Endothelial cell of umbilical vein (primary cell): ENCODE results near the gene SGCG. TPM values are rescaled to one million over a fixed set of nuclear protein-coding genes. Genes with fewer than 3 reads are reported as not detected.

ENCODE experiments used
- BruUV-seq: library from RNA; stranded (reverse); fragments of 400-500 nt; replicated peaks from 2 replicates; lab custom pipeline; 2021; lab: Mats Ljungman, UMichigan
- CTCF ChIA-PET: fragments of 300-600, 350-600 bp; sonication (Branson Sonifier 250); formaldehyde crosslinking; loops from one replicate; lab custom pipeline; 2021; ENCODE audit warnings: antibody characterized with exemption, inconsistent platforms; lab: Charles Lee
- POLR2A ChIA-PET: fragments of 300-600, 350-600 bp; sonication (Branson Sonifier 250); formaldehyde crosslinking; loops from one replicate; lab custom pipeline; 2021; ENCODE audit warnings: antibody characterized with exemption, inconsistent platforms; lab: Charles Lee
- DNase-seq: peaks from one replicate; pipeline ENCODE4 v3.0.0-alpha.2; 2011; ENCODE audit warnings: low read depth, low spot score
- FAIRE-seq: peaks from 2 replicates; lab custom pipeline; 2011; peaks lifted over from hg19 to GRCh38; lab: Jason Lieb, UNC
- H2AFZ ChIP-seq: 2 replicates; pipeline ENCODE4 v1.6.0; 2012; ENCODE audit warnings: low read depth, low read length, control low read depth, inconsistent platforms
- H3K27ac ChIP-seq: 2 replicates; pipeline ENCODE4 v1.5.1; 2011; ENCODE audit warnings: low read depth, mild to moderate bottlenecking, control low read depth, low read length, moderate library complexity; ENCODE audit not compliant: insufficient read depth
- H3K27me3 ChIP-seq, 2 experiments: 2 replicates each; pipeline versions ENCODE4 v1.6.0 to v1.6.1; 2011; ENCODE audit warnings: low read length in 2 of 2, mixed read lengths in 1 of 2; ENCODE audit not compliant: control insufficient read depth in 2 of 2, insufficient read depth in 2 of 2
- H3K36me3 ChIP-seq, 2 experiments: 2 replicates in 1 of 2; 3 replicates in 1 of 2; pipeline ENCODE4 v1.5.1; 2011; ENCODE audit warnings: low read length in 2 of 2, mild to moderate bottlenecking in 1 of 2, moderate library complexity in 1 of 2; ENCODE audit not compliant: control insufficient read depth in 2 of 2, insufficient read depth in 2 of 2; ENCODE audit errors: extremely low read depth in 1 of 2
- H3K4me1 ChIP-seq: 3 replicates; pipeline ENCODE4 v1.5.1; 2011; ENCODE audit warnings: mild to moderate bottlenecking, low read length; ENCODE audit not compliant: control insufficient read depth, insufficient read depth; ENCODE audit errors: extremely low read depth
- H3K4me2 ChIP-seq: 2 replicates; pipeline ENCODE4 v1.6.1; 2011; ENCODE audit warnings: low read length, control low read depth, mixed read lengths; ENCODE audit not compliant: insufficient read depth
- H3K4me3 ChIP-seq, 3 experiments: fragments of 200-600 bp in 1 of 3; sonication (generic), shearing (Covaris generic) in 1 of 3; replicated peaks in 1 of 3; 2 replicates each; pipeline ENCODE4 v1.5.1; 2011 to 2016; ENCODE audit warnings: control low read depth in 3 of 3, low read length in 3 of 3, mild to moderate bottlenecking in 2 of 3, inconsistent platforms in 1 of 3, low read depth in 1 of 3, moderate library complexity in 1 of 3; ENCODE audit not compliant: insufficient read depth in 1 of 3
- H3K79me2 ChIP-seq: 2 replicates; pipeline ENCODE4 v1.6.0; 2012; ENCODE audit warnings: low read length, inconsistent platforms; ENCODE audit not compliant: control insufficient read depth, insufficient read depth
- H3K9ac ChIP-seq: replicated peaks from 2 replicates; pipeline ENCODE3; 2011; ENCODE audit warnings: low read length, control low read depth; ENCODE audit not compliant: insufficient read depth; ENCODE audit errors: extremely low read depth
- H3K9me1 ChIP-seq: replicated peaks from 3 replicates; pipeline ENCODE4 v1.6.0; 2011; ENCODE audit warnings: mild to moderate bottlenecking, low read length; ENCODE audit not compliant: control insufficient read depth, insufficient read depth; ENCODE audit errors: extremely low read depth
- H3K9me3 ChIP-seq: replicated peaks from 2 replicates; pipeline ENCODE4 v1.5.1; 2012; ENCODE audit warnings: low read length, inconsistent platforms; ENCODE audit not compliant: control insufficient read depth, insufficient read depth
- H4K20me1 ChIP-seq: replicated peaks from 2 replicates; pipeline ENCODE3; 2011; ENCODE audit warnings: mild to moderate bottlenecking, low read length; ENCODE audit not compliant: control insufficient read depth, insufficient read depth; ENCODE audit errors: extremely low read depth
- CTCF ChIP-seq, 2 donors: IDR thresholded peaks; 1 replicate in 1 of 2; 2 replicates in 1 of 2; pipeline ENCODE4 v1.5.1; 2011; ENCODE audit warnings: low read length in 2 of 2, mild to moderate bottlenecking in 2 of 2, moderate library complexity in 2 of 2, control low read depth in 1 of 2, inconsistent platforms in 1 of 2, low read depth in 1 of 2; ENCODE audit not compliant: insufficient read depth in 1 of 2; ENCODE audit errors: extremely low read depth in 1 of 2
- EZH2 ChIP-seq: IDR thresholded peaks from 2 replicates; pipeline ENCODE4 v1.6.1; 2012; ENCODE audit warnings: borderline replicate concordance, low read depth, mild to moderate bottlenecking, moderate library complexity, low read length, inconsistent platforms; ENCODE audit not compliant: severe bottlenecking
- FOS ChIP-seq: IDR thresholded peaks from 2 replicates; pipeline ENCODE4 v1.6.1; 2011; ENCODE audit warnings: mild to moderate bottlenecking, low read length, moderate library complexity, borderline replicate concordance; ENCODE audit not compliant: insufficient read depth
- GATA2 ChIP-seq: IDR thresholded peaks from 2 replicates; pipeline ENCODE4 v1.7.0; 2011; ENCODE audit warnings: low read depth, mild to moderate bottlenecking, moderate library complexity, mixed read lengths, low read length; ENCODE audit not compliant: insufficient read length, insufficient read depth
- JUN ChIP-seq: IDR thresholded peaks from 2 replicates; pipeline ENCODE4 v1.6.1; 2011; ENCODE audit warnings: borderline replicate concordance, low read depth; ENCODE audit not compliant: insufficient read length, insufficient read depth
- MAX ChIP-seq: IDR thresholded peaks from 2 replicates; pipeline ENCODE4 v1.6.1; 2011; ENCODE audit not compliant: insufficient read depth, insufficient read length
- MYC ChIP-seq: IDR thresholded peaks from one replicate; pipeline ENCODE4 v1.6.1; 2011; ENCODE audit warnings: mild to moderate bottlenecking, low read depth, low read length
- POLR2A ChIP-seq: IDR thresholded peaks from 2 replicates; pipeline ENCODE4 v1.6.1; 2012; ENCODE audit warnings: low read depth, mild to moderate bottlenecking, control low read depth, low read length
- POLR2AphosphoS5 ChIP-seq: IDR thresholded peaks from 2 replicates; pipeline ENCODE4 v1.6.1; 2012; ENCODE audit warnings: low read depth, mild to moderate bottlenecking, control low read depth, low read length, moderate library complexity; ENCODE audit not compliant: insufficient read depth
- dilution Hi-C: fragments of 300-500 bp; cut with MboI; formaldehyde crosslinking; loops from one replicate; pipeline ENCODE4 v1.15.0; 2019; ENCODE audit warnings: low sequenced_read_pairs; ENCODE audit not compliant: extremely low pct_ligation_motif_present
- intact Hi-C: fragments of 100-400 bp; cut with micrococcal nuclease; formaldehyde crosslinking; loops from one replicate; pipeline ENCODE4 v1.10.0; 2022
- polyA plus RNA-seq, 4 experiments: library from polyadenylated mRNA; depleted of rRNA in 3 of 4; stranded (reverse) in 3 of 4; unstranded in 1 of 4; fragments of >200 nt; gene quantifications; 2 replicates each; pipeline versions ENCODE4 v1.2.1 to v1.2.3, GENCODE V29; 2011 to 2012; ENCODE audit warnings: missing spikeins in 1 of 4
- total RNA-seq: library from RNA; stranded (reverse); gene quantifications from 2 replicates; pipeline ENCODE4 v1.2.3, GENCODE V29; 2021

Gene SGCG
- total and polyA plus RNA-seq, 2 donors (not counting 3 experiments of a cell fraction or from before 2014, with no cell fraction given), result 0.22 TPM; not detected in 1

- FAIRE-seq, result no peak
- no TSS peak for BruUV-seq
- Histone ChIP-seq H3K4me2 (no peak overlapping the region), H3K4me1 (no peaks in the 10 kb centered on the region), H3K36me3 (no peaks in the 10 kb centered on the region), H3K27ac (no peak overlapping the region), H4K20me1 (no peaks in the 10 kb centered on the region), H3K79me2 (no peaks in the 10 kb centered on the region), H3K9me1 (no peaks in the 10 kb centered on the region), H3K9ac (no peak overlapping the region), H3K9me3 (no peaks in the 10 kb centered on the region), H3K27me3 (no peaks in the 10 kb centered on the region), H3K4me3 (no peak overlapping the region), H2AFZ (no peak overlapping the region)
- no peak for TF ChIP-seq POLR2A
- TF ChIP-seq MAX, result no peak
- no peak for TF ChIP-seq GATA2
- TF ChIP-seq JUN, result no peak
- dilution Hi-C loops (no loop called here), intact Hi-C loops (no loop called here)
- POLR2A ChIA-PET, result no interaction called here
- CTCF ChIA-PET, result no interaction called here
- DNase-seq, result no peak
Observed at GRCh38 chr13:23202383-23202782, 21.6 kb downstream of the SGCG start.

GRCh38 chr13:23203516-23203915, 22.7 kb downstream of the SGCG start:
- Histone ChIP-seq H3K4me2 (no peak overlapping the region), H3K4me3 (no peak overlapping the region), H3K9ac (no peak overlapping the region), H3K4me1 (no peaks in the 10 kb centered on the region), H3K9me3 (no peaks in the 10 kb centered on the region), H3K9me1 (no peaks in the 10 kb centered on the region), H4K20me1 (no peaks in the 10 kb centered on the region), H3K27ac (no peak overlapping the region), H3K27me3 (no peaks in the 10 kb centered on the region), H3K36me3 (no peaks in the 10 kb centered on the region), H2AFZ (no peak overlapping the region), H3K79me2 (no peaks in the 10 kb centered on the region)
- ChIA-PET CTCF (no interaction called here), POLR2A (no interaction called here)
- dilution Hi-C loops, result no loop called here
- FAIRE-seq (no peak), DNase-seq (no peak)
- TF ChIP-seq POLR2A (no peak), MYC (no peak), JUN (no peak), GATA2 (no peak), MAX (no peak), FOS (no peak), POLR2AphosphoS5 (no peak), CTCF (IDR thresholded peaks at IDR 0.05; ENCODE audit: extremely low read depth in 1 of 2, insufficient read depth in 1 of 2, low read depth in 1 of 2, low read length in 2 of 2) (no peak), EZH2 (no peak)
- no TSS peak for BruUV-seq
- intact Hi-C loops, result no loop called here
